ENCODE measurements around the gene RABL3. TPM values are rescaled to one million over a fixed set of nuclear protein-coding genes. Genes with fewer than 3 reads are reported as not detected.
"Not testable (repeated sequence)": the region's sequence is repeated elsewhere in the genome, so short reads cannot be mapped to it uniquely, and the experiment has no call there.

The RABL3 gene
- 10 to 100 TPM; 25.5 to 30.5 TPM for total RNA-seq

DNA sequence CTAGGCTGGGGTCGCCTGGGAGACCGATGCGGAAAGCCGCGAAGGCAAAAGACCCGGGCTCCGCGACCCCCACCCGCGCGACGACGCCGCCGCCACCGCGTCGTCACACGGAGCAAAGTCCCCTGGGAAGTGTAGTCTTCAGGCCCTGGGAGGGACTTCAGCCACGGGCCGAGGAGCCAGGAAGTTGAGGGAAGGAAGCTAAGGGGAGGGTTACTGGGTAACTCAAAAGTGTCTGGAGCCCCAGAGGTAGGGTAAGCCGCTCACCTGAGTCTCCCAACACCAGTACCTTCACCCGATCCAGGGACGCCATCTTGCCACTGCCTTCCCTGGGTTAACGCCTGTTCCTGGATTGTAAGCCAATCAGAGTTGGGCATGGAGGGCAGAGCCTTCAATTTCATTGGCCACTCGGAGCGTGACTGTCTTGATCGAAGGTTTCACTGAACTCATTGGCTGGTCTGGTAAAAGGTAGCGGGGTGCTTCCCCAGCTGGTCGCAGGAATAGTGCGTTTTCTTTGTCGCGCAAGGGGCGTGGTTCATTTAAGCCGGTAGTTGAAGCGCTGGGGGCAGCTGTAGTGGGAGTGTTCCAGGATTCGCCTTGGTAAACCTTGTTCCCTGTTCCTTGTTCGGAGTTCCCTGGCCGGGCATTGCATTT is at the start of gene RABL3, which contains the start of gene GTF2E1:
RABL3 (minus strand) TSS at position 319 of the 651 bp plus-strand sequence; CDS start at position 310, 9 bp downstream.
GTF2E1 (plus strand) TSS at position 547 of the 651 bp plus-strand sequence. CDS start 7,809 bp downstream, outside the sequence.
- Histone ChIP-seq H3K9ac (ENCODE audit: low read depth in 2 of 2, low read length in 2 of 2) (peak within 1 kb of the TSS; percentile 89 to 93), H3K27ac (peak within 1 kb of the TSS; percentile 91), H3K36me3 (no peaks in the 10 kb centered on the region), H3K4me1 (no peaks in the 10 kb centered on the region), H3K4me3 (peak within 1 kb of the TSS; percentile 93), H3K27me3 (no peaks in the 10 kb centered on the region), H3K9me3 (no peaks in the 10 kb centered on the region)
- intact Hi-C loops (cut with DNase I): loop anchor here (5.0 to 10.0 kb wide), 2 partner anchors 52 to 145 kb away; partner anchors contain the start of gene NDUFB4
- DNase-seq: peak; percentile 99
- TF ChIP-seq, protein P1, sequence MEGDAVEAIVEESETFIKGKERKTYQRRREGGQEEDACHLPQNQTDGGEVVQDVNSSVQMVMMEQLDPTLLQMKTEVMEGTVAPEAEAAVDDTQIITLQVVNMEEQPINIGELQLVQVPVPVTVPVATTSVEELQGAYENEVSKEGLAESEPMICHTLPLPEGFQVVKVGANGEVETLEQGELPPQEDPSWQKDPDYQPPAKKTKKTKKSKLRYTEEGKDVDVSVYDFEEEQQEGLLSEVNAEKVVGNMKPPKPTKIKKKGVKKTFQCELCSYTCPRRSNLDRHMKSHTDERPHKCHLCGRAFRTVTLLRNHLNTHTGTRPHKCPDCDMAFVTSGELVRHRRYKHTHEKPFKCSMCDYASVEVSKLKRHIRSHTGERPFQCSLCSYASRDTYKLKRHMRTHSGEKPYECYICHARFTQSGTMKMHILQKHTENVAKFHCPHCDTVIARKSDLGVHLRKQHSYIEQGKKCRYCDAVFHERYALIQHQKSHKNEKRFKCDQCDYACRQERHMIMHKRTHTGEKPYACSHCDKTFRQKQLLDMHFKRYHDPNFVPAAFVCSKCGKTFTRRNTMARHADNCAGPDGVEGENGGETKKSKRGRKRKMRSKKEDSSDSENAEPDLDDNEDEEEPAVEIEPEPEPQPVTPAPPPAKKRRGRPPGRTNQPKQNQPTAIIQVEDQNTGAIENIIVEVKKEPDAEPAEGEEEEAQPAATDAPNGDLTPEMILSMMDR (IDR thresholded peaks at IDR 0.05): no peak

DNA sequence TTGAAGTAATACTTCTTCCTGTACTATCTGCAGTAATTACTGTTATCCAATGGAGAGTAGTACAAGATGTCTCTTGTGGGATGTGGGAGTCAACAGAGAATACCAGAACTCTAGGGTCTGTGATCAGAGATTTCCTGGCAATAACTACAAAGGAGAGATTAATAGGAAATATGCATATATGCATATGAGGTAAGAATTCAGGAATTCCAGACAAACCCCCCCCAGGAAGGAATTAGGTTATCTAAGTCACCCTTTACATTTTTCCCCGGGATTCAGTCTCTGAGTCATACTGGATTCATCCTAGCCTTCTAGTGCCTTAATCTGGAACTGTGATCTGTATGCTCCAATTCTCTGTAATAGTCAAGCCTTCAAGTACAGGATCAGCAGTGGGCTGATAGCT is 49.6 kb upstream of the RABL3 start:
- H3K4me1 ChIP-seq: no peaks in the 10 kb centered on the region
- H3K4me3 ChIP-seq: no peak overlapping the region
- no peak overlapping the region for H3K27ac ChIP-seq
- intact Hi-C loops (cut with DNase I): loop anchor here (5.0 to 10.0 kb wide), 3 partner anchors 47 to 547 kb away; partner anchors contain the start of genes GTF2E1 and RABL3
- no peaks in the 10 kb centered on the region for H3K27me3 ChIP-seq
- H3K9ac ChIP-seq (ENCODE audit: low read depth in 2 of 2, low read length in 2 of 2): no peak overlapping the region
- DNase-seq: no peak
- no peaks in the 10 kb centered on the region for H3K36me3 ChIP-seq
- no peaks in the 10 kb centered on the region for H3K9me3 ChIP-seq
- TF ChIP-seq, protein P1 (IDR thresholded peaks at IDR 0.05): no peak

GRCh38 chr3:120791010-120791409 is 48.7 kb upstream of the RABL3 start:
- Histone ChIP-seq H3K27ac (no peak overlapping the region), H3K4me3 (no peak overlapping the region), H3K27me3 (no peaks in the 10 kb centered on the region), H3K36me3 (no peaks in the 10 kb centered on the region), H3K4me1 (no peaks in the 10 kb centered on the region), H3K9ac (ENCODE audit: low read depth in 2 of 2, low read length in 2 of 2) (no peak overlapping the region), H3K9me3 (no peaks in the 10 kb centered on the region)
- intact Hi-C loops (cut with DNase I): loop anchor here (5.0 to 10.0 kb wide), 3 partner anchors 46 to 546 kb away; partner anchors contain the start of genes GTF2E1 and RABL3
- TF ChIP-seq, protein P1 (IDR thresholded peaks at IDR 0.05): no peak
- DNase-seq: no peak

- H3K27me3 ChIP-seq; H3K9ac ChIP-seq (ENCODE audit: low read depth in 2 of 2, low read length in 2 of 2); H3K4me3 ChIP-seq; H3K9me3 ChIP-seq; intact Hi-C loops (cut with DNase I); DNase-seq; H3K4me1 ChIP-seq; H3K27ac ChIP-seq; H3K36me3 ChIP-seq: not testable (repeated sequence)
Measured at GRCh38 chr3:120785832-120786231, 43.5 kb upstream of the RABL3 start.

- H3K4me1 ChIP-seq: no peaks in the 10 kb centered on the region
- no peak overlapping the region for H3K4me3 ChIP-seq
- no peaks in the 10 kb centered on the region for H3K36me3 ChIP-seq
- DNase-seq: peak; percentile 21
- H3K9ac ChIP-seq (ENCODE audit: low read depth in 2 of 2, low read length in 2 of 2): no peak overlapping the region
- H3K27me3 ChIP-seq: no peaks in the 10 kb centered on the region
- H3K9me3 ChIP-seq: no peaks in the 10 kb centered on the region
- intact Hi-C loops (cut with DNase I): no loop called here
- TF ChIP-seq, protein P1 (IDR thresholded peaks at IDR 0.05): no peak
- no peak overlapping the region for H3K27ac ChIP-seq
Measured at GRCh38 chr3:120780977-120781376, 38.7 kb upstream of the RABL3 start.

DNA sequence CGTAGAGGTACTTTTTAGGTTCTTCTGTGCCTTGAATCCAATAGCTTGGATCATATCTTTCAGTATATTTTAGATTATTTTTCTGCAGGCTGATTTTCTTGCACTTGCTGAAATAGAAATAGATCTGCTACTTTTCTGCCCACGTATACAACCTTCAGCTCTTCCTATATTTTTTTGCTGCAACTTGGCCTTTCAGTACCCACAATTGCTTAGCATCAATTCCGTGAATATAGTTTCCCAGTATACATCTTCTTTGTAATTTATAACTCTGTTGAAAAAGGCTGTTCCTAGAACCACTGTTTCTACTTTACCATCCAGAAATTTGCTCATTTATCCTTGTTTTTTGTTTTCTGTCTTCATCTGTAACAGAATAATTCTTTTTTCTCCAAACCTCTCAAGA is 36.5 kb upstream of the RABL3 start:
- DNase-seq: no peak
- no peaks in the 10 kb centered on the region for H3K27me3 ChIP-seq
- H3K9me3 ChIP-seq: no peaks in the 10 kb centered on the region
- intact Hi-C loops (cut with DNase I): no loop called here
- no peak overlapping the region for H3K9ac ChIP-seq (ENCODE audit: low read depth in 2 of 2, low read length in 2 of 2)
- H3K4me1 ChIP-seq: no peaks in the 10 kb centered on the region
- no peaks in the 10 kb centered on the region for H3K36me3 ChIP-seq
- TF ChIP-seq, protein P1 (IDR thresholded peaks at IDR 0.05): no peak
- H3K27ac ChIP-seq: no peak overlapping the region
- no peak overlapping the region for H3K4me3 ChIP-seq

Data from colonic mucosa (tissue), 4 donors.